Measurements from ENCODE around the gene TCF7L1.

The TCF7L1 gene

DNA sequence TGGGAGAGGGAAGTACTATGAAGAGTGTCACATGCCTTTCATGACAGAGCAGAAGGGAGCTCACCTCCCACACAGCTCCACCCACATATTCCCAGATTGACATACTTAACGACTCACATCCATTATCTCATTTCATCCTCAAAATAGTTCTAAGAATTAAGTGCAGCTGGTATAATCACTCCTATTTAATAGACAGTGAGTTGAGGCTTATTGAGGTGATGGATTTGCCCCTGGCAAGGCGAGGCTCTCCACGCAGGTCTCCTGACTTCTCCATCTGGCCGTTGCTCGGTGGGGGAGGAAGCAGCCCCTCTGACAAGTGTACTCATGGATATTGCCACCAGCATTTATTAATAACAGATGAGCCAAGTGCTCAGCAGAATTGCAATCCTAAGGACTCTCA lies 113.2 kb downstream of the TCF7L1 start:
- Histone ChIP-seq H3K9me2 (replicated peaks; ENCODE audit: insufficient read depth, low read length) (no peaks in the 10 kb centered on the region), H3K4me1 (ENCODE audit: low read length) (no peaks in the 10 kb centered on the region), H3K27me3 (replicated peaks; ENCODE audit: insufficient read depth, low read length) (no peaks in the 10 kb centered on the region), H2AFZ (ENCODE audit: low read length) (no peak overlapping the region), H3K27ac (ENCODE audit: low read length) (no peak overlapping the region), H3K36me3 (replicated peaks; ENCODE audit: insufficient read depth, low read length) (no peaks in the 10 kb centered on the region), H3K4me2 (ENCODE audit: low read depth, low read length) (no peak overlapping the region), H3F3A (ENCODE audit: insufficient read depth, low read length) (no peaks in the 10 kb centered on the region), H3K4me3 (ENCODE audit: low read length) (no peak overlapping the region), H3K79me2 (ENCODE audit: low read length) (no peaks in the 10 kb centered on the region), H4K20me1 (ENCODE audit: insufficient read depth, low read length) (no peaks in the 10 kb centered on the region), H3K9me3 (replicated peaks; ENCODE audit: insufficient read depth, low read length) (no peaks in the 10 kb centered on the region), H3K9ac (ENCODE audit: low read length) (no peak overlapping the region)
- TF ChIP-seq EZH2phosphoT487 (IDR thresholded peaks at IDR 0.05; ENCODE audit: low read length) (no peak), EZH2 (optimal IDR thresholded peaks at IDR 0.05; ENCODE audit: low read depth, low read length) (no peak)
- TF ChIP-seq, protein P1, sequence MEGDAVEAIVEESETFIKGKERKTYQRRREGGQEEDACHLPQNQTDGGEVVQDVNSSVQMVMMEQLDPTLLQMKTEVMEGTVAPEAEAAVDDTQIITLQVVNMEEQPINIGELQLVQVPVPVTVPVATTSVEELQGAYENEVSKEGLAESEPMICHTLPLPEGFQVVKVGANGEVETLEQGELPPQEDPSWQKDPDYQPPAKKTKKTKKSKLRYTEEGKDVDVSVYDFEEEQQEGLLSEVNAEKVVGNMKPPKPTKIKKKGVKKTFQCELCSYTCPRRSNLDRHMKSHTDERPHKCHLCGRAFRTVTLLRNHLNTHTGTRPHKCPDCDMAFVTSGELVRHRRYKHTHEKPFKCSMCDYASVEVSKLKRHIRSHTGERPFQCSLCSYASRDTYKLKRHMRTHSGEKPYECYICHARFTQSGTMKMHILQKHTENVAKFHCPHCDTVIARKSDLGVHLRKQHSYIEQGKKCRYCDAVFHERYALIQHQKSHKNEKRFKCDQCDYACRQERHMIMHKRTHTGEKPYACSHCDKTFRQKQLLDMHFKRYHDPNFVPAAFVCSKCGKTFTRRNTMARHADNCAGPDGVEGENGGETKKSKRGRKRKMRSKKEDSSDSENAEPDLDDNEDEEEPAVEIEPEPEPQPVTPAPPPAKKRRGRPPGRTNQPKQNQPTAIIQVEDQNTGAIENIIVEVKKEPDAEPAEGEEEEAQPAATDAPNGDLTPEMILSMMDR (IDR thresholded peaks at IDR 0.05; ENCODE audit: low read length) = no peak
- no peak for DNase-seq

DNA sequence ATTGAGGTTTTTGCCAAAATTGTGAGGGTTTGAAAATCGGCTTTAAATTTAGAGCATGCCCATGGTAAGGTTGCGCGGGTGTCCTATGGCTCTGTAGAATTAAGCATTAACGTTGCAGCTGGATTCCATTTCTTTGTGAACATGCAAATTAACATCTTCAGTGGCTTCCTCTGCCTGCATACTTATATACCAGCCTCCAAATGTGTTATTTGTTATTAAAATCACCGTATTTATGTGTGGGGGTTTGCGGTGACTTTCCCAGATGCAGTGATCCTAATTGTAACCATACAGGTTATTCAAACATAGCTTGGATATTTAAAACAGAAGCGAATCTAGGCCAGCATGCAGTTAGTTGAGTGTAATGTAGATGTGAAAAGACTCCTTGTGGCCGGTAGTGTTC lies 114.4 kb downstream of the TCF7L1 start:
- no peak overlapping the region for H3K27ac ChIP-seq (ENCODE audit: low read length)
- no peak overlapping the region for H2AFZ ChIP-seq (ENCODE audit: low read length)
- no peaks in the 10 kb centered on the region for H3K9me2 ChIP-seq (replicated peaks; ENCODE audit: insufficient read depth, low read length)
- H3K79me2 ChIP-seq (ENCODE audit: low read length) = no peaks in the 10 kb centered on the region
- H3K36me3 ChIP-seq (replicated peaks; ENCODE audit: insufficient read depth, low read length) = no peaks in the 10 kb centered on the region
- H3K9me3 ChIP-seq (replicated peaks; ENCODE audit: insufficient read depth, low read length) = no peaks in the 10 kb centered on the region
- no peaks in the 10 kb centered on the region for H4K20me1 ChIP-seq (ENCODE audit: insufficient read depth, low read length)
- no peak for DNase-seq
- no peak overlapping the region for H3K4me3 ChIP-seq (ENCODE audit: low read length)
- no peak for TF ChIP-seq EZH2phosphoT487 (IDR thresholded peaks at IDR 0.05; ENCODE audit: low read length)
- TF ChIP-seq EZH2 (optimal IDR thresholded peaks at IDR 0.05; ENCODE audit: low read depth, low read length) = no peak
- TF ChIP-seq, protein P1 (IDR thresholded peaks at IDR 0.05; ENCODE audit: low read length) = no peak
- H3K4me2 ChIP-seq (ENCODE audit: low read depth, low read length) = no peak overlapping the region
- H3F3A ChIP-seq (ENCODE audit: insufficient read depth, low read length) = no peaks in the 10 kb centered on the region
- H3K9ac ChIP-seq (ENCODE audit: low read length) = no peak overlapping the region
- no peaks in the 10 kb centered on the region for H3K27me3 ChIP-seq (replicated peaks; ENCODE audit: insufficient read depth, low read length)
- H3K4me1 ChIP-seq (ENCODE audit: low read length) = no peaks in the 10 kb centered on the region

GRCh38 chr2:85248773-85249509 lies 115.7 kb downstream of the TCF7L1 start:
- Histone ChIP-seq H3K9me2 (replicated peaks; ENCODE audit: insufficient read depth, low read length) (no peaks in the 10 kb centered on the region), H2AFZ (ENCODE audit: low read length) (no peak overlapping the region), H3K36me3 (replicated peaks; ENCODE audit: insufficient read depth, low read length) (no peaks in the 10 kb centered on the region), H3K27me3 (replicated peaks; ENCODE audit: insufficient read depth, low read length) (no peaks in the 10 kb centered on the region), H3K27ac (ENCODE audit: low read length) (no peak overlapping the region), H3K79me2 (ENCODE audit: low read length) (no peaks in the 10 kb centered on the region), H3K4me3 (ENCODE audit: low read length) (no peak overlapping the region), H3K9me3 (replicated peaks; ENCODE audit: insufficient read depth, low read length) (no peaks in the 10 kb centered on the region), H3K4me1 (ENCODE audit: low read length) (no peaks in the 10 kb centered on the region), H3K9ac (ENCODE audit: low read length) (no peak overlapping the region), H4K20me1 (ENCODE audit: insufficient read depth, low read length) (no peaks in the 10 kb centered on the region), H3K4me2 (ENCODE audit: low read depth, low read length) (no peak overlapping the region), H3F3A (ENCODE audit: insufficient read depth, low read length) (no peaks in the 10 kb centered on the region)
- no peak for DNase-seq
- TF ChIP-seq EZH2 (optimal IDR thresholded peaks at IDR 0.05; ENCODE audit: low read depth, low read length) (no peak), EZH2phosphoT487 (IDR thresholded peaks at IDR 0.05; ENCODE audit: low read length) (no peak)
- TF ChIP-seq, protein P1 (IDR thresholded peaks at IDR 0.05; ENCODE audit: low read length) = no peak

All from MM.1S (cell line).